ENCODE measurements around the gene RASGRP3.

The RASGRP3 gene

DNA sequence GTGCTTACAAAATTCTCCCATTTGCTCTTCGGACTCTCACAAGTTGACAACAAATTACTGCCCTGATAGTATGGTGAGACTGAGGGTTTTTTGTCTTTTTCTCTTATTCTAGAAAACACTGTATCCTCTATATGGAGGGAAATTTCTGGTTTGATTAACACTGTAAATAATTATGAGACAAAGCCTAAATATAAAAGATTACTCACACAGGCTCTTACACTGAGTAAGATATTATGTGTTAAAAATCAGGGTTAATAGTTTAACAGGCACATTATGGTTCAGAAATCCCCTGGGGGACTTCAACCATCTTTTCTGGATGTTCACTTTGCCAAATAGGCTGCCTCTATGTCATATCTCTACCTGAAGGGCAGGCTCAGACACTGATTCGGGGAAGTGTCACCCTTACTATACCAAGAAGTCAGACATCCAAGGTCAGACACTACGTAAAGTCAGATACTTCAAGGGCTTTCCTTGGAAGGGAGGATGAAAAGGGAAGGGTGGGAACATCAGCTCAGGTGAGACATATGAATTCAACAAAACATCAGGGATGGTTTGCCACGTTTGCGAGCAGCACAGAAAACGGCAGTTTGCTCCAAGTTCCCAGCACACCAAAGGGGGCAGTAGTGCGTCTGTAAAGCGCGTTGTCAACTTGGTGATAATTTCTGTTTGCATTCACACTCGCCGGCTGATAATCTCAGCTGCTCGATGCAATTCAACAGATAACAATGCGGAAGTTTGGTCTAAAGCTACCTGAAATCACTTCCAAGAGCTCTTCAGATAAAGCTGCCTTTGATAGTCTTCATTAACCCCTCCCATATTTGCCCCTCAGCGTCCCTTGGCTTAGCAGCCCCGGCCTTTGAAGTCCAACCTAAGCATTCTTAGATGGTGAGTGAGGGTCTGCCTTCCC is 972 bp upstream of the RASGRP3 start:
- peak overlapping the region; percentile 96 for H3K4me3 ChIP-seq (ENCODE audit: low read length)
- H3K27ac ChIP-seq (ENCODE audit: low read length), result peak overlapping the region; percentile 91
- peaks cover 37% of the 10 kb centered on the region for H3K79me2 ChIP-seq (ENCODE audit: low read length)
- no peaks in the 10 kb centered on the region for H4K20me1 ChIP-seq (ENCODE audit: insufficient read depth, low read length)
- peak overlapping the region; percentile 100 for H3K9ac ChIP-seq (ENCODE audit: low read length)
- peaks cover 44% of the 10 kb centered on the region for H3F3A ChIP-seq (ENCODE audit: insufficient read depth, low read length)
- H3K9me2 ChIP-seq (replicated peaks; ENCODE audit: insufficient read depth, low read length), result no peaks in the 10 kb centered on the region
- peak; percentile 93 for DNase-seq
- H3K4me1 ChIP-seq (ENCODE audit: low read length), result peaks cover 12% of the 10 kb centered on the region
- H3K4me2 ChIP-seq (ENCODE audit: low read depth, low read length), result peak overlapping the region; percentile 97
- no peaks in the 10 kb centered on the region for H3K36me3 ChIP-seq (replicated peaks; ENCODE audit: insufficient read depth, low read length)
- TF ChIP-seq EZH2 (optimal IDR thresholded peaks at IDR 0.05; ENCODE audit: low read depth, low read length), result no peak
- TF ChIP-seq, protein P1, sequence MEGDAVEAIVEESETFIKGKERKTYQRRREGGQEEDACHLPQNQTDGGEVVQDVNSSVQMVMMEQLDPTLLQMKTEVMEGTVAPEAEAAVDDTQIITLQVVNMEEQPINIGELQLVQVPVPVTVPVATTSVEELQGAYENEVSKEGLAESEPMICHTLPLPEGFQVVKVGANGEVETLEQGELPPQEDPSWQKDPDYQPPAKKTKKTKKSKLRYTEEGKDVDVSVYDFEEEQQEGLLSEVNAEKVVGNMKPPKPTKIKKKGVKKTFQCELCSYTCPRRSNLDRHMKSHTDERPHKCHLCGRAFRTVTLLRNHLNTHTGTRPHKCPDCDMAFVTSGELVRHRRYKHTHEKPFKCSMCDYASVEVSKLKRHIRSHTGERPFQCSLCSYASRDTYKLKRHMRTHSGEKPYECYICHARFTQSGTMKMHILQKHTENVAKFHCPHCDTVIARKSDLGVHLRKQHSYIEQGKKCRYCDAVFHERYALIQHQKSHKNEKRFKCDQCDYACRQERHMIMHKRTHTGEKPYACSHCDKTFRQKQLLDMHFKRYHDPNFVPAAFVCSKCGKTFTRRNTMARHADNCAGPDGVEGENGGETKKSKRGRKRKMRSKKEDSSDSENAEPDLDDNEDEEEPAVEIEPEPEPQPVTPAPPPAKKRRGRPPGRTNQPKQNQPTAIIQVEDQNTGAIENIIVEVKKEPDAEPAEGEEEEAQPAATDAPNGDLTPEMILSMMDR (IDR thresholded peaks at IDR 0.05; ENCODE audit: low read length), result peak; percentile 88
- H3K27me3 ChIP-seq (replicated peaks; ENCODE audit: insufficient read depth, low read length), result no peaks in the 10 kb centered on the region
- H2AFZ ChIP-seq (ENCODE audit: low read length), result peak overlapping the region; percentile 75
- H3K9me3 ChIP-seq (replicated peaks; ENCODE audit: insufficient read depth, low read length), result no peaks in the 10 kb centered on the region

DNA sequence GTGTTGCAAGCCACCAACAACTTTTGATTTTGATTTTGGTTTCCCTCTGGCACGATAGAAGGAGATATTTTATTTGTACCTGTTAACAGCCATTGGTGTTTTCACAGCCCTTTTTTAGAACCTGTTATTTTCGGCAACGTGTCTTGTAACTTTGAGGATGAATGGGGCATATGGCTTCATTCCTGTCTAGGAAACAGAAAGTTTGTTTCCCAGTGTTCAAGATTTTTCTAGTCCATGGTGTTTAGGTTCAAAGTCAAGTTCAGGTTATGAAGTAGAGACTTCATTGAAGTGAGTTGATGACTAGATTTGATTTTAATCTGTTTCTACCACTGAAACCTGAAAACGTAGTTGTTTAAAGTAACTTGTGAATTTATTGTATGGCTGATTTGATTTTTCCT is 343 bp downstream of the RASGRP3 start:
- Histone ChIP-seq H2AFZ (ENCODE audit: low read length) (no peak overlapping the region), H3K4me1 (ENCODE audit: low read length) (peaks cover 16% of the 10 kb centered on the region), H3K9me3 (replicated peaks; ENCODE audit: insufficient read depth, low read length) (no peaks in the 10 kb centered on the region), H3K9me2 (replicated peaks; ENCODE audit: insufficient read depth, low read length) (no peaks in the 10 kb centered on the region), H3K4me3 (ENCODE audit: low read length) (peak overlapping the region; percentile 96), H4K20me1 (ENCODE audit: insufficient read depth, low read length) (no peaks in the 10 kb centered on the region), H3K9ac (ENCODE audit: low read length) (peak overlapping the region; percentile 100), H3K27ac (ENCODE audit: low read length) (peak overlapping the region; percentile 91), H3K4me2 (ENCODE audit: low read depth, low read length) (peak overlapping the region; percentile 97), H3K27me3 (replicated peaks; ENCODE audit: insufficient read depth, low read length) (no peaks in the 10 kb centered on the region), H3F3A (ENCODE audit: insufficient read depth, low read length) (peaks cover 44% of the 10 kb centered on the region), H3K36me3 (replicated peaks; ENCODE audit: insufficient read depth, low read length) (no peaks in the 10 kb centered on the region), H3K79me2 (ENCODE audit: low read length) (peaks cover 49% of the 10 kb centered on the region)
- no peak for DNase-seq
- TF ChIP-seq, protein P1 (IDR thresholded peaks at IDR 0.05; ENCODE audit: low read length), result no peak
- TF ChIP-seq EZH2 (optimal IDR thresholded peaks at IDR 0.05; ENCODE audit: low read depth, low read length) (no peak), EZH2phosphoT487 (IDR thresholded peaks at IDR 0.05; ENCODE audit: low read length) (no peak)

DNA sequence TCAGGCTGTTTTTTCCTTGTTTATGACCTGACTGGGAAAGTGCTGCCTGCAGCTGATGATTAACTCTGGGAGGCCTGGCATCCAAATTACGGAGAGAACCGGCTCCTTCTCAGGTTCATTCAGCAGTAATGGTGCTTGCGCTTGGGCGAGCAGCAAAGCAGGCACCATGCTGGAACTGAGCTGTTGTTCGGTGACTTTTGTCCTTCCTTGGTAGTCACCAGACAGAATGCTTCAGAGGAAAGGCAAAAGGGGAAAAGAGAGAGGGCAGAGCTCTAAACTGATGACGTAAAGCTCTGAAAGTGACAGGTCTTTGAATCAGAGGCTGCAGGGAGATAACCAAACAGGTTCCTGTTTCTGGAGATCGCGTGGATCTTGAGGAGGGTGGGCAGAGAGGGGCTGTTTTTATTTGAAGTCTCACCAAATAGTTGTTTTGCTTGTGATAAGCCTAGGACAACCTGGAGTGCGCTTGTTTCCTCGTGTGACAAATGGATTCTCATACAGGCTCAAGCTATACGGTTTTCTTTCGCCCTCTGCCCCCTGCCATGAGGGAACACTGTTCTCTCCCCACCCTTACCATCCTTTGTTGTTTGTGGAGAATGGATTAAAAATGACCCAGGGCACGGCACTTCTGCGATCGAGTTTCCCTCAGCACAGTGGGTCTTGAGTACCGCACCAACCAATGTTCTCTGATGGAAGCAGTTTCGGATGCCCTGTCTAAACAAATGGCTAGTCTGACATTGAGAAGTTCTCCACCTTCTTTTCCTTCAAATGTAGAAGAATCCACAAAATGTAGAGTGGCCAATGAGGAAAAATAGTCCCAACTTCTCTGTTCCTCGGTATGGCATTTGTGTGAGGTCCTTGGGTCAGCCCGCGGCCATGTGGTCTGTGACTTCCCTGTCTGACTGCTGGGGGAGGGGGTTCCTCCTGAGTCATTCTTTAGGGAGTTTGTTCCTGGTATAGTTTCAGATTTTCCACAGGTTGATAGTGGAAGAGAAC is 1.3 kb downstream of the RASGRP3 start:
- H3K4me1 ChIP-seq (ENCODE audit: low read length), result peaks cover 16% of the 10 kb centered on the region
- peaks cover 57% of the 10 kb centered on the region for H3K79me2 ChIP-seq (ENCODE audit: low read length)
- H3K9me3 ChIP-seq (replicated peaks; ENCODE audit: insufficient read depth, low read length), result no peaks in the 10 kb centered on the region
- peaks cover 44% of the 10 kb centered on the region for H3F3A ChIP-seq (ENCODE audit: insufficient read depth, low read length)
- no peak for TF ChIP-seq EZH2 (optimal IDR thresholded peaks at IDR 0.05; ENCODE audit: low read depth, low read length)
- TF ChIP-seq EZH2phosphoT487 (IDR thresholded peaks at IDR 0.05; ENCODE audit: low read length), result no peak
- H3K4me2 ChIP-seq (ENCODE audit: low read depth, low read length), result peak overlapping the region; percentile 97
- DNase-seq, result peak; percentile 81
- peak overlapping the region; percentile 96 for H3K4me3 ChIP-seq (ENCODE audit: low read length)
- H3K27me3 ChIP-seq (replicated peaks; ENCODE audit: insufficient read depth, low read length), result no peaks in the 10 kb centered on the region
- H3K9ac ChIP-seq (ENCODE audit: low read length), result peak overlapping the region; percentile 100
- no peaks in the 10 kb centered on the region for H4K20me1 ChIP-seq (ENCODE audit: insufficient read depth, low read length)
- no peaks in the 10 kb centered on the region for H3K36me3 ChIP-seq (replicated peaks; ENCODE audit: insufficient read depth, low read length)
- no peaks in the 10 kb centered on the region for H3K9me2 ChIP-seq (replicated peaks; ENCODE audit: insufficient read depth, low read length)
- H3K27ac ChIP-seq (ENCODE audit: low read length), result peak overlapping the region; percentile 91
- H2AFZ ChIP-seq (ENCODE audit: low read length), result peak overlapping the region; percentile 48
